ENCODE measurements around the gene ARMC9. TPM values are rescaled to one million over a fixed set of nuclear protein-coding genes. Genes with fewer than 3 reads are reported as not detected.

ARMC9 gene
- total RNA-seq, 1 donor from 2014 or later = 35.2 TPM

DNA sequence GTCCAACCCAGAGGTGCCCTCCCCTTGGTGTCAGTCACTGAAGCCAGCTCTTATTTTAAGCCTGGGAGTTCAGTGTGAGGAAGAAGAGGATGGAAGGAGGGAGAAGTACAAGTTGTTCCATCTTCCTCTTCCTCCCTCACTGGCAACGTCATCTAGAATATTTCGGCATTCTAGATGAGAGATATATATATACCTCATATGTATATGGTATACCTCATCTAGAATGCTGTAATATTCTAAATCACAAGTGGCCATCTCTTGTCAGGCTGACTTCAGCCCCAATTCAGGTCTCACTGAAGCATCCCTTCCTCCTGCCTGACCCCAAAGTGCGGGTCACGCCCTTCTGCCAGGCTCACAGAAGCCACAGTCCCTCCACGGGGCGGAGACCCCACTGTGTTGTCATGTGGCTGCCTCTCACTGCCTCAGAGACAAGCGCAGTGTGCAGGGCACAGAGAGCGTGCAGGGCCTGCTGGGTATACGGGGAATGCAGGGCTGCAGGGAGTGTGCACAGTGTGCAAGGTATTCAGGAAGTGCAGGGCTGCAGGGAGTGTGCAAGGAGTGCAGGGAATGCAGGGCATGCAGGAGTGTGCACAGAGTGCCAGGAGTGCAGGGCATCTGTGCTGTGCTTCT, 164.2 kb downstream of the ARMC9 start:
- no peak overlapping the region for H3K4me3 Mint-ChIP-seq
- no peaks in the 10 kb centered on the region for H3K27me3 Mint-ChIP-seq
- peak overlapping the region; percentile 17 for H3K27ac Mint-ChIP-seq
- H3K36me3 Mint-ChIP-seq = peaks cover 8% of the 10 kb centered on the region
- TF ChIP-seq, protein P1, sequence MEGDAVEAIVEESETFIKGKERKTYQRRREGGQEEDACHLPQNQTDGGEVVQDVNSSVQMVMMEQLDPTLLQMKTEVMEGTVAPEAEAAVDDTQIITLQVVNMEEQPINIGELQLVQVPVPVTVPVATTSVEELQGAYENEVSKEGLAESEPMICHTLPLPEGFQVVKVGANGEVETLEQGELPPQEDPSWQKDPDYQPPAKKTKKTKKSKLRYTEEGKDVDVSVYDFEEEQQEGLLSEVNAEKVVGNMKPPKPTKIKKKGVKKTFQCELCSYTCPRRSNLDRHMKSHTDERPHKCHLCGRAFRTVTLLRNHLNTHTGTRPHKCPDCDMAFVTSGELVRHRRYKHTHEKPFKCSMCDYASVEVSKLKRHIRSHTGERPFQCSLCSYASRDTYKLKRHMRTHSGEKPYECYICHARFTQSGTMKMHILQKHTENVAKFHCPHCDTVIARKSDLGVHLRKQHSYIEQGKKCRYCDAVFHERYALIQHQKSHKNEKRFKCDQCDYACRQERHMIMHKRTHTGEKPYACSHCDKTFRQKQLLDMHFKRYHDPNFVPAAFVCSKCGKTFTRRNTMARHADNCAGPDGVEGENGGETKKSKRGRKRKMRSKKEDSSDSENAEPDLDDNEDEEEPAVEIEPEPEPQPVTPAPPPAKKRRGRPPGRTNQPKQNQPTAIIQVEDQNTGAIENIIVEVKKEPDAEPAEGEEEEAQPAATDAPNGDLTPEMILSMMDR (conservative IDR thresholded peaks at IDR 0.05) = no peak
- no peaks in the 10 kb centered on the region for H3K9me3 Mint-ChIP-seq
- no peak for DNase-seq (ENCODE audit: extremely low spot score, unreplicated experiment)
- peaks cover 7% of the 10 kb centered on the region for H3K4me1 Mint-ChIP-seq (ENCODE audit: unreplicated experiment)

DNA sequence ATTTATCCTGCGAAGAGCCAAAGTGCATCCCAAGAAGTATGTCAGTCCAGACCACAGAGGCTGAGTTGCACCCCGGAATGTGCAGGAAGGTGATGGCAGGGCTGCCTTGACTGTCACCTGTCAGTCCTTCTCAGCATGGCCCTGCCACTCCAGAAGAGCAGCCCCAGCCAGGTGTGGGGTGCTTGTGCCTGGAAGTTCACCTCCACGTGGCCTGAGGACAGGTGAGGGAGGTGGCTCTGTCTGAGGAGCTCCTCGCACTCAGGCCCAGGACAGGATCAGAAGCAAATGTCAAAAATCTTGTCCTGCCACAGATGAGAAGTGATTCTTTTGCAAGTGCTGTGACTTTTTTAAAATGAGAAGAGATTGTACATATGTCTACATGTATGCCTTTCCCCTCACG, 165.6 kb downstream of the ARMC9 start:
- Mint-ChIP-seq H3K4me3 (no peak overlapping the region), H3K27me3 (no peaks in the 10 kb centered on the region), H3K36me3 (peaks cover 8% of the 10 kb centered on the region), H3K27ac (no peak overlapping the region), H3K9me3 (no peaks in the 10 kb centered on the region), H3K4me1 (ENCODE audit: unreplicated experiment) (peaks cover 12% of the 10 kb centered on the region)
- TF ChIP-seq, protein P1 (conservative IDR thresholded peaks at IDR 0.05) = no peak
- no peak for DNase-seq (ENCODE audit: extremely low spot score, unreplicated experiment)

DNA sequence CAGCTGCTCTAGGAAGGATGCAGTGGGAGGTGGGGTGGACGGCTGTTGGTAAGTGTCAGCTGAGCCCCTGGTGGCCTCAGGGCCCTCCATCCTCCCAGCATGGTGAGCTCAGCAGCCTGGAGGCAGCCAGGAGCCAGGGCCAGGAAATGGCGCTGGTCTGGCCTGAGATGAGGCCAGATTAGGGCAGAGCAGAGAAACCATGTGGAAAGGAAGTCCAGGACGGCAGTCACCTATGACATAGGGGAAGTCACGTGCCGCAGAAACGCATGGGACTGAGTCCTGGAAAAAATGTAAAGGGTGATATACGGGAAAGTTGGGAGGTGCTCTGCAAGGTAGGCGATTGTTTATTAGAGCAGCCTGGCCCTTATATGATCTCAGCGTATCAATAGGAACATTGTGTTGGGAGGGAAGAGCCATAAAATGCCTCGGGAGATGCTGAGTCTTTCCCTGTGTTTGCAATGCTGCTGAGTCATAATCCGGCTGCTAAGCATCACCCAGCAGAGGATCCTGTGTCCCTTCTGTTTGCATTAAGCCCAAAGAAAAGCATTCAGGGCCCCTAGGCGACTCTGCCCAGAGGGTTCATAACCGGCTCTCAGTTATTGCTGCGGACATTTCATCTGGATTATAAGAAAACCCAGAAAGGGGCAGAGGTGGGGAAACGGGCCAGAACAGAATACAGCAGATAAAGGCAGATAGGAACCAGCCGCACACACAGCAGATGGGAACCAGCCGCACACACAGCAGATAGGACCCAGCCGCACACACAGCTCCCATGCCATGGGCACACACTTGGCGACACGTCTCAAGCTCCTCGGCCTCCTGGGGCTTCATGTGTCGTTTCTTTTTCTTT, 166.8 kb downstream of the ARMC9 start:
- H3K27ac Mint-ChIP-seq = peak overlapping the region; percentile 74
- H3K4me1 Mint-ChIP-seq (ENCODE audit: unreplicated experiment) = peaks cover 12% of the 10 kb centered on the region

GRCh38 chr2:231367178-231367577, 168.7 kb downstream of the ARMC9 start:
- no peaks in the 10 kb centered on the region for H3K27me3 Mint-ChIP-seq
- H3K36me3 Mint-ChIP-seq = peaks cover 4% of the 10 kb centered on the region
- no peaks in the 10 kb centered on the region for H3K9me3 Mint-ChIP-seq
- H3K4me1 Mint-ChIP-seq (ENCODE audit: unreplicated experiment) = peaks cover 12% of the 10 kb centered on the region
- DNase-seq (ENCODE audit: extremely low spot score, unreplicated experiment) = no peak
- H3K27ac Mint-ChIP-seq = no peak overlapping the region
- TF ChIP-seq, protein P1 (conservative IDR thresholded peaks at IDR 0.05) = no peak
- no peak overlapping the region for H3K4me3 Mint-ChIP-seq

More for the DNA sequence above, 166.8 kb downstream of the ARMC9 start:
- H3K9me3 Mint-ChIP-seq = no peaks in the 10 kb centered on the region
- no peak for DNase-seq (ENCODE audit: extremely low spot score, unreplicated experiment)
- peak overlapping the region; percentile 29 for H3K4me3 Mint-ChIP-seq
- TF ChIP-seq, protein P1 (conservative IDR thresholded peaks at IDR 0.05) = no peak
- H3K36me3 Mint-ChIP-seq = peaks cover 4% of the 10 kb centered on the region
- H3K27me3 Mint-ChIP-seq = no peaks in the 10 kb centered on the region

DNA sequence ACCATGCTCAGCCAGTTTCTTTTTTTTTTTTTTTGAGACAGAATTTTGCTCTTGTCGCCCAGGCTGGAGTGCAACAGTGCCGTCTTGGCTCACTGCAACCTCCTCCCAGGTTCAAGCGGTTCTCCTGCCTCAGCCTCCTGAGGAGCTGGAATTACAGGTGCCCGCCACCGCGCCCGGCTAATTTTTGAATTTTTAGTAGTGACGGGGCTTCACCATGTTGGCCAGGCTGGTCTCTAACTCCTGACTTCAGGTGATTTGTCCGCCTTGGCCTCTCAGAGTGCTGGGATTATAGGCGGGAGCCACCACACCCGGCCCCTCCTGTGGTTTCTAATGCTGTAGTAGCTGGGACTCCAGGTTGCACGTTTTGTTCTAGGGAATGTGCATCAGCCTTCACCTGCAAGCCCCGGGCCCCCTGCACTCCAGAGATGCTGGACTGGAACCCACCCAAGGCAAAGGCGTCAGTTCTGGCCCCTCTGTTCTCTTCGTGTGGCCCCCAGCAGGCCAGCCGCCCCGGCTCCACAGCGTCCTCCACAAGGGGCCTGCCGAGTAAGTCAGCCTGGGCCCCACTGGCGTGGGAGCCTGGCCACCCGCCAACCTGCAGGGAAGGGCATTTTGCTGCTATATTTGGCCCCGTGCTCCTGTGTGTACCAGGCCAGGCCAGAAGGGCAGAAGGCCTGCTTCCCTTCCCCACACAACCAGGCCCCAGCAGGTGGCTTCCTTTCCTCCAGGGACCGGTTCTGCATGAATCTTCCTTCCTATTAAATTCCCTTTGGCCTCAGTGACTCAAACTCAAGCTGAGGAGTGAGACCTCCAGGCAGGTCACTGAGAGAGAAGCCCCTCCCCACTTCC, 171.4 kb downstream of the ARMC9 start:
- H3K4me1 Mint-ChIP-seq (ENCODE audit: unreplicated experiment) = peaks cover 11% of the 10 kb centered on the region
- TF ChIP-seq, protein P1 (conservative IDR thresholded peaks at IDR 0.05) = no peak
- H3K27me3 Mint-ChIP-seq = no peaks in the 10 kb centered on the region
- no peaks in the 10 kb centered on the region for H3K9me3 Mint-ChIP-seq
- no peak for DNase-seq (ENCODE audit: extremely low spot score, unreplicated experiment)
- no peak overlapping the region for H3K27ac Mint-ChIP-seq
- H3K36me3 Mint-ChIP-seq = no peaks in the 10 kb centered on the region
- no peak overlapping the region for H3K4me3 Mint-ChIP-seq
